Measurements from ENCODE around the gene RBM43. TPM values are rescaled to one million over a fixed set of nuclear protein-coding genes. Genes with fewer than 3 reads are reported as not detected.
A peak's percentile ranks its signal among the peaks of the same experiment; 100 is the strongest.
"Not testable (repeated sequence)": the region's sequence is repeated elsewhere in the genome, so short reads cannot be mapped to it uniquely, and the experiment has no call there.

RBM43 gene
- 10 to 100 TPM; 15.0 to 16.0 TPM for total RNA-seq
- polyA plus RNA-seq (2013, experiment 1 of 2), result 11.6 TPM
- 12.3 TPM for polyA plus RNA-seq (2013, experiment 2 of 2)
- total RNA-seq, result 0.45 to 41.8 (median 20.6) reads per million in 172 experiments

GRCh38 chr2:151261231-151261976 is at the start of gene RBM43:
TSS of gene RBM43 (minus strand) at chr2:151261863. CDS start at chr2:151261727, 136 bp downstream.
- POLR2A ChIA-PET, result interaction anchor here (0.6 to 6.2 kb wide), 21 partner anchors 9 to 1687 kb away, joined by 3 to 145 read pairs (median 5); partner anchors contain the start of genes MMADHC, NMI, PRPF40A and RIF1
- Histone ChIP-seq H3K4me1 (ENCODE audit: insufficient read depth, low read length) (peaks cover 22% of the 10 kb centered on the region), H3K4me3 (ENCODE audit: low read length) (peak within 1 kb of the TSS; percentile 96), H3K36me3 (ENCODE audit: insufficient read depth, low read length) (no peaks in the 10 kb centered on the region), H3K27me3 (ENCODE audit: control insufficient read depth in 1 of 2, insufficient read depth in 2 of 2, low read length in 2 of 2) (no peaks in the 10 kb centered on the region), H3K27ac (ENCODE audit: low read depth in 1 of 2, low read length in 2 of 2) (peak within 1 kb of the TSS; percentile 96 to 98), H3K9me3 (ENCODE audit: control insufficient read depth in 1 of 2, insufficient read depth in 1 of 2, low read length in 2 of 2) (no peaks in the 10 kb centered on the region)
- Mint-ChIP-seq H3K9me3 (no peaks in the 10 kb centered on the region), H3K4me1 (ENCODE audit: low read depth) (peaks cover 39% of the 10 kb centered on the region), H3K36me3 (ENCODE audit: low read depth) (peaks cover 24% of the 10 kb centered on the region), H3K4me3 (peak within 1 kb of the TSS; percentile 97), H3K27ac (peak within 1 kb of the TSS; percentile 96), H3K27me3 (no peaks in the 10 kb centered on the region)
- CTCF ChIA-PET, result interaction anchor here (1.0 to 1.8 kb wide), 3 partner anchors 17 to 29 kb away, joined by 3 to 8 read pairs (median 3); partner anchors contain the start of gene NMI
- ATAC-seq (ENCODE audit: poor library complexity), result peak; percentile 88
- intact Hi-C loops (cut with DNase I, micrococcal nuclease), result loop anchor here (1.0 to 10.0 kb wide), 3 partner anchors 28 to 563 kb away; partner anchors contain the start of genes ARL5A (in 1 of the 2), NMI (in 1 of the 2) and RIF1 (in 1 of the 2)
- DNase-seq, result peak; percentile 64 to 94 (median 78)
- no peak for TF ChIP-seq CTCF (IDR thresholded peaks at IDR 0.05)

- CTCF ChIA-PET; POLR2A ChIA-PET; H3K36me3 ChIP-seq (ENCODE audit: insufficient read depth, low read length); H3K27me3 ChIP-seq (ENCODE audit: control insufficient read depth in 1 of 2, insufficient read depth in 2 of 2, low read length in 2 of 2); ATAC-seq (ENCODE audit: poor library complexity); H3K27me3 Mint-ChIP-seq; H3K36me3 Mint-ChIP-seq (ENCODE audit: low read depth); H3K27ac ChIP-seq (ENCODE audit: low read depth in 1 of 2, low read length in 2 of 2); DNase-seq; intact Hi-C loops (cut with DNase I, micrococcal nuclease); H3K4me1 Mint-ChIP-seq (ENCODE audit: low read depth); H3K4me3 Mint-ChIP-seq; H3K4me3 ChIP-seq (ENCODE audit: low read length); H3K9me3 ChIP-seq (ENCODE audit: control insufficient read depth in 1 of 2, insufficient read depth in 1 of 2, low read length in 2 of 2); H3K4me1 ChIP-seq (ENCODE audit: insufficient read depth, low read length); H3K27ac Mint-ChIP-seq; H3K9me3 Mint-ChIP-seq: not testable (repeated sequence)
Observed at GRCh38 chr2:151310313-151310712, 48.6 kb upstream of the RBM43 start.

GRCh38 chr2:151306621-151307020 is 45.0 kb upstream of the RBM43 start:
- Mint-ChIP-seq H3K4me1 (ENCODE audit: low read depth) (no peaks in the 10 kb centered on the region), H3K9me3 (no peaks in the 10 kb centered on the region), H3K4me3 (no peak overlapping the region), H3K27me3 (peaks cover 3% of the 10 kb centered on the region), H3K27ac (no peak overlapping the region), H3K36me3 (ENCODE audit: low read depth) (no peaks in the 10 kb centered on the region)
- ChIA-PET POLR2A (no interaction called here), CTCF (no interaction called here)
- TF ChIP-seq CTCF (IDR thresholded peaks at IDR 0.05), result no peak
- Histone ChIP-seq H3K4me1 (ENCODE audit: insufficient read depth, low read length) (no peaks in the 10 kb centered on the region), H3K27ac (ENCODE audit: low read depth in 1 of 2, low read length in 2 of 2) (no peak overlapping the region), H3K36me3 (ENCODE audit: insufficient read depth, low read length) (no peaks in the 10 kb centered on the region), H3K9me3 (ENCODE audit: control insufficient read depth in 1 of 2, insufficient read depth in 1 of 2, low read length in 2 of 2) (no peaks in the 10 kb centered on the region), H3K4me3 (ENCODE audit: low read length) (no peak overlapping the region), H3K27me3 (ENCODE audit: control insufficient read depth in 1 of 2, insufficient read depth in 2 of 2, low read length in 2 of 2) (peaks cover 2 to 4% of the 10 kb centered on the region in 2 experiments)
- intact Hi-C loops (cut with DNase I, micrococcal nuclease), result loop anchor here in 1 of 2 experiments (5.0 kb wide), 1 partner anchor 71 kb away; no protein-coding TSS in a partner anchor
- no peak for DNase-seq
- ATAC-seq (ENCODE audit: poor library complexity), result no peak

Measured in CD4-positive, alpha-beta T cell (primary cell).